ENCODE results near the gene RAB1A. TPM values are rescaled to one million over a fixed set of nuclear protein-coding genes. Genes with fewer than 3 reads are reported as not detected.

The RAB1A gene
- total and polyA plus RNA-seq, 10 of the 15 experiments (the other 5 are each of a cell fraction or from before 2014, with no cell fraction given), result 48.9 to 171 (median 83.4) TPM

GRCh38 chr2:65061910-65062339 lies 68.0 kb downstream of the RAB1A start (continued):
- TF ChIP-seq RELB (IDR thresholded peaks at IDR 0.05; ENCODE audit: low read depth) (no peak), ZNF622 (IDR thresholded peaks at IDR 0.05) (no peak), POU2F2 (IDR thresholded peaks at IDR 0.05; ENCODE audit: borderline replicate concordance, low read depth, low read length) (no peak), SREBF1 (IDR thresholded peaks at IDR 0.05; ENCODE audit: low read length) (no peak), ZNF384 (IDR thresholded peaks at IDR 0.05; ENCODE audit: borderline replicate concordance, low read depth, low read length) (no peak), ATF7 (IDR thresholded peaks at IDR 0.05; ENCODE audit: low read depth) (no peak), PAX8 (IDR thresholded peaks at IDR 0.05) (no peak), HSF1 (IDR thresholded peaks at IDR 0.05; ENCODE audit: low read depth, low read length) (no peak), SMAD5 (IDR thresholded peaks at IDR 0.05; ENCODE audit: low read depth) (no peak), NFXL1 (IDR thresholded peaks at IDR 0.05; ENCODE audit: borderline replicate concordance) (no peak), RELA (IDR thresholded peaks at IDR 0.05; ENCODE audit: borderline replicate concordance, partially characterized antibody) (no peak), DPF2 (IDR thresholded peaks at IDR 0.05) (no peak), MXI1 (IDR thresholded peaks at IDR 0.05; ENCODE audit: low read depth, low read length) (no peak), PKNOX1 (IDR thresholded peaks at IDR 0.05) (no peak), YY1 (IDR thresholded peaks at IDR 0.05; ENCODE audit: low read depth, low read length) (no peak)

Measured in GM12878 (cell line).